GM19035 (cell line): ENCODE measurements around the gene CAMKMT.

Source experiments
- ATAC-seq: cut with Tn5 transposase; IDR thresholded peaks from one replicate; pipeline ENCODE4 v1.9.1; 2021; ENCODE audit not compliant: unreplicated experiment

CAMKMT gene

GRCh38 chr2:44766777-44767176 is 405.0 kb downstream of the CAMKMT start:
- ATAC-seq = no peak

GRCh38 chr2:44767691-44768090 is 405.9 kb downstream of the CAMKMT start:
- no peak for ATAC-seq

GRCh38 chr2:44768438-44769236 is 406.9 kb downstream of the CAMKMT start:
- no peak for ATAC-seq

GRCh38 chr2:44769349-44770011 is 407.7 kb downstream of the CAMKMT start:
- ATAC-seq = no peak

GRCh38 chr2:44770221-44771195 is 408.8 kb downstream of the CAMKMT start:
- ATAC-seq = no peak

GRCh38 chr2:44771522-44771921 is 409.8 kb downstream of the CAMKMT start:
- no peak for ATAC-seq

- ATAC-seq = no peak
Measured at GRCh38 chr2:44772131-44772530, 410.4 kb downstream of the CAMKMT start.

- ATAC-seq = no peak
Measured at GRCh38 chr2:44772669-44773378, 411.1 kb downstream of the CAMKMT start.

- no peak for ATAC-seq
Measured at GRCh38 chr2:44774826-44775492, 413.2 kb downstream of the CAMKMT start.

GRCh38 chr2:44777036-44777435 is 415.3 kb downstream of the CAMKMT start:
- ATAC-seq = no peak

- ATAC-seq = no peak
Measured at GRCh38 chr2:44777537-44777936, 415.8 kb downstream of the CAMKMT start.

- peak; percentile 46 for ATAC-seq
Measured at GRCh38 chr2:44778221-44778654, 416.5 kb downstream of the CAMKMT start.

GRCh38 chr2:44778671-44779476 is 417.1 kb downstream of the CAMKMT start:
- peak; percentile 98 for ATAC-seq

- ATAC-seq = no peak
Measured at GRCh38 chr2:44779793-44780192, 418.0 kb downstream of the CAMKMT start.

GRCh38 chr2:44780406-44780805 is 418.7 kb downstream of the CAMKMT start:
- no peak for ATAC-seq

GRCh38 chr2:44785433-44785832 is 423.7 kb downstream of the CAMKMT start:
- ATAC-seq = no peak

- ATAC-seq = no peak
Measured at GRCh38 chr2:44786045-44786816, 424.5 kb downstream of the CAMKMT start.

- no peak for ATAC-seq
Measured at GRCh38 chr2:44786817-44787214, 425.1 kb downstream of the CAMKMT start.
